ENCODE results near the gene BUB3.

The BUB3 gene

GRCh38 chr10:123154092-123154710 lies at the start of gene BUB3:
TSS of gene BUB3 (plus strand) at chr10:123154402. CDS start at chr10:123154918, 516 bp downstream.
- no peak for TF ChIP-seq ZNF274 (IDR thresholded peaks at IDR 0.05; ENCODE audit: low read depth, low read length)
- no peak for TF ChIP-seq YY1 (IDR thresholded peaks at IDR 0.05; ENCODE audit: insufficient read depth, insufficient read length)
- TF ChIP-seq SUZ12 (IDR thresholded peaks at IDR 0.05; ENCODE audit: extremely low read depth, insufficient read depth, insufficient read length) = no peak
- H3K27me3 ChIP-seq (ENCODE audit: insufficient read depth, insufficient read length) = peaks cover 47% of the 10 kb centered on the region
- peak within 1 kb of the TSS; percentile 89 for H3K9ac ChIP-seq (ENCODE audit: insufficient read length, low read depth)
- H3K4me3 ChIP-seq (ENCODE audit: insufficient read length, low read depth) = peak within 1 kb of the TSS; percentile 91
- peak; percentile 96 for DNase-seq (ENCODE audit: low read depth, low spot score)
- H3K36me3 ChIP-seq (ENCODE audit: insufficient read depth, insufficient read length, low read length) = peaks cover 43% of the 10 kb centered on the region
- H3K9me3 ChIP-seq (ENCODE audit: insufficient read depth, low read length) = no peaks in the 10 kb centered on the region
- no peaks in the 10 kb centered on the region for H3K4me1 ChIP-seq (ENCODE audit: insufficient read depth, insufficient read length)

GRCh38 chr10:123109466-123109865 lies 44.7 kb upstream of the BUB3 start:
- Histone ChIP-seq H3K36me3 (ENCODE audit: insufficient read depth, insufficient read length, low read length) (no peaks in the 10 kb centered on the region), H3K27me3 (ENCODE audit: insufficient read depth, insufficient read length) (no peaks in the 10 kb centered on the region), H3K4me1 (ENCODE audit: insufficient read depth, insufficient read length) (no peaks in the 10 kb centered on the region), H3K4me3 (ENCODE audit: insufficient read length, low read depth) (no peak overlapping the region), H3K9me3 (ENCODE audit: insufficient read depth, low read length) (no peaks in the 10 kb centered on the region), H3K9ac (ENCODE audit: insufficient read length, low read depth) (no peak overlapping the region)
- TF ChIP-seq YY1 (IDR thresholded peaks at IDR 0.05; ENCODE audit: insufficient read depth, insufficient read length) = no peak
- no peak for TF ChIP-seq ZNF274 (IDR thresholded peaks at IDR 0.05; ENCODE audit: low read depth, low read length)
- TF ChIP-seq SUZ12 (IDR thresholded peaks at IDR 0.05; ENCODE audit: extremely low read depth, insufficient read depth, insufficient read length) = no peak
- no peak for DNase-seq (ENCODE audit: low read depth, low spot score)

GRCh38 chr10:123117644-123118417 lies 36.4 kb upstream of the BUB3 start:
- H3K9ac ChIP-seq (ENCODE audit: insufficient read length, low read depth) = no peak overlapping the region
- H3K9me3 ChIP-seq (ENCODE audit: insufficient read depth, low read length) = no peaks in the 10 kb centered on the region
- no peaks in the 10 kb centered on the region for H3K27me3 ChIP-seq (ENCODE audit: insufficient read depth, insufficient read length)
- H3K36me3 ChIP-seq (ENCODE audit: insufficient read depth, insufficient read length, low read length) = no peaks in the 10 kb centered on the region
- TF ChIP-seq SUZ12 (IDR thresholded peaks at IDR 0.05; ENCODE audit: extremely low read depth, insufficient read depth, insufficient read length) = no peak
- no peak for TF ChIP-seq ZNF274 (IDR thresholded peaks at IDR 0.05; ENCODE audit: low read depth, low read length)
- TF ChIP-seq YY1 (IDR thresholded peaks at IDR 0.05; ENCODE audit: insufficient read depth, insufficient read length) = no peak
- H3K4me1 ChIP-seq (ENCODE audit: insufficient read depth, insufficient read length) = peaks cover 3% of the 10 kb centered on the region
- no peak overlapping the region for H3K4me3 ChIP-seq (ENCODE audit: insufficient read length, low read depth)
- no peak for DNase-seq (ENCODE audit: low read depth, low spot score)

- no peak for TF ChIP-seq YY1 (IDR thresholded peaks at IDR 0.05; ENCODE audit: insufficient read depth, insufficient read length)
- TF ChIP-seq SUZ12 (IDR thresholded peaks at IDR 0.05; ENCODE audit: extremely low read depth, insufficient read depth, insufficient read length) = no peak
- no peak for TF ChIP-seq ZNF274 (IDR thresholded peaks at IDR 0.05; ENCODE audit: low read depth, low read length)
- H3K27me3 ChIP-seq (ENCODE audit: insufficient read depth, insufficient read length) = no peaks in the 10 kb centered on the region
- H3K9me3 ChIP-seq (ENCODE audit: insufficient read depth, low read length) = no peaks in the 10 kb centered on the region
- peaks cover 3% of the 10 kb centered on the region for H3K4me1 ChIP-seq (ENCODE audit: insufficient read depth, insufficient read length)
- DNase-seq (ENCODE audit: low read depth, low spot score) = no peak
- no peaks in the 10 kb centered on the region for H3K36me3 ChIP-seq (ENCODE audit: insufficient read depth, insufficient read length, low read length)
- H3K4me3 ChIP-seq (ENCODE audit: insufficient read length, low read depth) = no peak overlapping the region
- H3K9ac ChIP-seq (ENCODE audit: insufficient read length, low read depth) = no peak overlapping the region
These were observed 35.1 kb upstream of the BUB3 start for GRCh38 chr10:123119081-123119480.

- no peak for TF ChIP-seq ZNF274 (IDR thresholded peaks at IDR 0.05; ENCODE audit: low read depth, low read length)
- TF ChIP-seq SUZ12 (IDR thresholded peaks at IDR 0.05; ENCODE audit: extremely low read depth, insufficient read depth, insufficient read length) = no peak
- no peak for TF ChIP-seq YY1 (IDR thresholded peaks at IDR 0.05; ENCODE audit: insufficient read depth, insufficient read length)
- no peaks in the 10 kb centered on the region for H3K36me3 ChIP-seq (ENCODE audit: insufficient read depth, insufficient read length, low read length)
- H3K4me1 ChIP-seq (ENCODE audit: insufficient read depth, insufficient read length) = no peaks in the 10 kb centered on the region
- no peak for DNase-seq (ENCODE audit: low read depth, low spot score)
- H3K9me3 ChIP-seq (ENCODE audit: insufficient read depth, low read length) = no peaks in the 10 kb centered on the region
- peaks cover 37% of the 10 kb centered on the region for H3K27me3 ChIP-seq (ENCODE audit: insufficient read depth, insufficient read length)
- H3K4me3 ChIP-seq (ENCODE audit: insufficient read length, low read depth) = no peak overlapping the region
- H3K9ac ChIP-seq (ENCODE audit: insufficient read length, low read depth) = no peak overlapping the region
These were observed 28.0 kb upstream of the BUB3 start for GRCh38 chr10:123126246-123126645.

- DNase-seq (ENCODE audit: low read depth, low spot score) = no peak
- no peaks in the 10 kb centered on the region for H3K36me3 ChIP-seq (ENCODE audit: insufficient read depth, insufficient read length, low read length)
- no peaks in the 10 kb centered on the region for H3K9me3 ChIP-seq (ENCODE audit: insufficient read depth, low read length)
- peaks cover 72% of the 10 kb centered on the region for H3K27me3 ChIP-seq (ENCODE audit: insufficient read depth, insufficient read length)
- H3K4me1 ChIP-seq (ENCODE audit: insufficient read depth, insufficient read length) = no peaks in the 10 kb centered on the region
- no peak overlapping the region for H3K4me3 ChIP-seq (ENCODE audit: insufficient read length, low read depth)
- TF ChIP-seq YY1 (IDR thresholded peaks at IDR 0.05; ENCODE audit: insufficient read depth, insufficient read length) (no peak), ZNF274 (IDR thresholded peaks at IDR 0.05; ENCODE audit: low read depth, low read length) (no peak), SUZ12 (IDR thresholded peaks at IDR 0.05; ENCODE audit: extremely low read depth, insufficient read depth, insufficient read length) (no peak)
- H3K9ac ChIP-seq (ENCODE audit: insufficient read length, low read depth) = no peak overlapping the region
These were observed 24.5 kb upstream of the BUB3 start for GRCh38 chr10:123129618-123130271.
